Cerebellar nuclear complex (tissue), 1 donor: ENCODE results near the gene SLC12A2.

Experiments
- DNase-seq, 2 experiments: peaks; one replicate each; lab custom pipeline; 2025; lab: John Stamatoyannopoulos, UW

SLC12A2 gene

GRCh38 chr5:128169401-128170017 lies 85.9 kb downstream of the SLC12A2 start:
- no peak for DNase-seq

- no peak for DNase-seq
These were observed 88.5 kb downstream of the SLC12A2 start for GRCh38 chr5:128172102-128172501.

DNA sequence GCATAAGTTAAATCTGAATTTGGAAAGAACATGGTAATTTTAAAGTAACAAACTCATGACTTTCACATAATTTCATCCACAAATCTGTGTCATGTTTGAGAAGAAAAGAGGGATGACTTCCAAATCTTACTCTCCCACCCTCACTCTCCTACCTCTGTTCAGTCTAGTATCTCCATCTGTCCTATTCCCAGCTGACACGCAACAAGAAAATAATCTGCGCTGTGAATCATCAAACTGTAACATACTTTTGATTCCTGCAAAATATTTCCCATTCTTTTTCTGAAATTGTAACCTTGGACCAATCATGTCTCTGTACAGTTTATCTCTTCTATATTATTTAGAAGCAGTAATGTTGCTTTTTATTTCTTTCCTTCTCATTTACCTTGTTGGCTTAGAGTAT lies 91.4 kb downstream of the SLC12A2 start:
- no peak for DNase-seq

DNA sequence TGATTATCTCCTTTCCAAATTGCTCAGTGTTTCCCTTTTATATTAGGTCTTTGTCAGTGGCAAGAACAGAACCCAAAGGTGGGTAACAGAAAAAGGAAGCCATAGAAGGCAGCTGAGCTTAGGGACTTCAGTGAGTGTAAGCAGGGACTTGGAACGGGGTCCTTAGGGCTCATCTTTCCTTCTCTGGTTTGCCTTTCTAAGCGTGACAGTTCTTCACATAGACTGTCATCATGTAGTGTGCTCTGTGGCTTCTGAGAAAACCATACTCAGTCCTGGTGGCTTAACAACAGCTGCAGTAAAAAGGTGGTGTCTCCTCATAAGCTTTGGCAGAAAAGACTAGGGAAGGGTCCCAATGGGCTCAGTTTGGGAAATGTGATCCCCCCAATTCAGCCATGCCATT lies 108.8 kb downstream of the SLC12A2 start:
- no peak for DNase-seq

GRCh38 chr5:128193665-128194390 lies 110.3 kb downstream of the SLC12A2 start:
- no peak for DNase-seq

- no peak for DNase-seq
These were observed 111.8 kb downstream of the SLC12A2 start for GRCh38 chr5:128195316-128195715.

DNA sequence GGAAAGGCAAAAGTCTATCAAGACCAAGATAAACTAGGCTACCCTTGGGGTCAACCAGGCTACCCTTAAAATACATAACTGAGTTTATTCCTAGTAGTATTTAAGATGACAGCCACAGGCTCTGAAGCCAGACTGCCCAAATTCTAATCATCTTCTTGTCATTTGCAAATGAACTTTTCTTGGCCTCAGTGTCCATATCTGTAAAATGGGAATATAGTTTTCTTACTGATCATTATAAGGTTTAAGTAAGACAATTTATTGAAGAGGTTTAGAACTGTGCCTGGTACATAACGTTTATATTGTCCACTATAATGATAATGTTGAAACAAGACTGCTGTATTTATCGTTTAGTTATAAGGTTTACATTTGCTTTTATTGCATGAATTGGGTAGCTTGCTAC lies 112.5 kb downstream of the SLC12A2 start:
- no peak for DNase-seq

DNA sequence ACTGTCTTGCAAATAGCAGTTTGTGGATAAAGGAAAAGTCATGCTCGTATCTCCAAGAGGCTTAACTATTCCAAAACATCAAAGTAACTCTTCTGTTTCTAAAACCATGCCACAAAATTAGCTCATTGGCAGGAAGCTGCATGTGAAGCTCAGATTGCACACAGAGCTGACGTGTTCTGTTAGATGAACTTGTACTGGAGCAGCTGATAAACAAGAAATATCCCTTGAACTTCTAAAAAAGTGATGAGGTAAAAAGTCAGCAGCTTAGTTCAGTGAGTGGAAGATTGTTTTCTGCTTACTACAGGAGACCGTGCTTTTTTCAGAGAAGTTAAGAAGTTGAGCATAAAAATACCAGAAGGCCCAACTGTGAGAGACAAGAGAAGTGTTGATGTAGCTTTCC lies 113.2 kb downstream of the SLC12A2 start:
- DNase-seq = no peak

- no peak for DNase-seq
These were observed 114.4 kb downstream of the SLC12A2 start for GRCh38 chr5:128197896-128198522.

- DNase-seq = no peak
These were observed 115.5 kb downstream of the SLC12A2 start for GRCh38 chr5:128199104-128199503.

DNA sequence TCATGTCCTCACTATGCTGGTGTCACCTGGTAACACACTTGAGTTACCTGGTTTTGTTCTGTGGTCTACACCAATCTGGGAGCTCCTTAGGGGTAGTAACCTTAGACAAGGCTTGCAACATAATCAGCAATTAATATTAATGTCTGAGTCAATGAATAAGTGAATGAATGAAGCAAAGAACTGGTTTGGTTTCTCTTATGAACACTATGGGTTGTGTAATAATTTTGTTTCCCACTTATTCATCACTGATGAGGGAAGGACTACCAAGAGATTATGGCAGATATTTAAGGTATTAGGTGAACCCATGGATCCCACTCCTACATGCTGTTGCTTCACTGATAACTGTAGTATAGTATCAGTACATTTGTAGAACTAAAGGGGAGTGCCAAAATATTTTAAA lies 116.0 kb downstream of the SLC12A2 start:
- DNase-seq = no peak

GRCh38 chr5:128201065-128201926 lies 117.7 kb downstream of the SLC12A2 start:
- DNase-seq = peak in 1 of 2 experiments; percentile 27

DNA sequence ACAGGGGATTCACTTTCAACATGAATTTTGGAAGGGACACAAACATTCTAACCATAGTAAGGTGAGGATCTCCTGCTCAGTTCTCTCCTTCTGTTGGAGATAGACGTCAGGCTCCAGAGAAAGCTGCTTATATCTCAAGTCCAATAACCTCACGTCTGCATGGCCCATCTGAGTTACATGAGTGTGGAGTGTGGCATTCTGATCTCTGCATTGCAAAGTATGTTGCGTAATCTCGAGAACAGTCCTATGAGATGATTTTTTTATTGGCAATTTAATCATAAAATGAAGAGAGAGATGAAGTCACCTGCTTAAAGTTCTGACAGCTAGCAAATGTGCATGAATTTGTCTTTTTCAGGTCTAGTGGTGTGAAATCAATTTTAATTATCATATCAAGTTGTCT lies 118.8 kb downstream of the SLC12A2 start:
- DNase-seq = no peak

DNA sequence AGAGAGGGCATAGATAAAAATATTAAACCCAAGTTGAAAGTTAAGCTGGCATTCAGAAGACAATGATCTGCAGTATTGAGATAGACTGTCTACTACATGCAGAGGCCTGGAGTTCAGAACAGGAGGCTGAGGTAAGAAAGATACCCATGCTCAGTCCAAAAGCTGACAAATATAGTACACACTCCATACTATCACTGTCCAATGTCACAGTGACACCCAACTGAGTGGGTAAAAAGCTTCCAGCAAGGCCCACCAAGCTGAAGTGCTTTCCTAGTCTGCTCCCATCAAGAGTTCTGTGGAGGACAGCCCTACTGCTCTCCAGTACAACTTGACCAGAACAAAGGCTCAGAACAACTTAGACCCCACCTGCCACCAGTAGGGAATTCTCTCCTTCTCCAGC lies 124.9 kb downstream of the SLC12A2 start:
- DNase-seq = no peak

DNA sequence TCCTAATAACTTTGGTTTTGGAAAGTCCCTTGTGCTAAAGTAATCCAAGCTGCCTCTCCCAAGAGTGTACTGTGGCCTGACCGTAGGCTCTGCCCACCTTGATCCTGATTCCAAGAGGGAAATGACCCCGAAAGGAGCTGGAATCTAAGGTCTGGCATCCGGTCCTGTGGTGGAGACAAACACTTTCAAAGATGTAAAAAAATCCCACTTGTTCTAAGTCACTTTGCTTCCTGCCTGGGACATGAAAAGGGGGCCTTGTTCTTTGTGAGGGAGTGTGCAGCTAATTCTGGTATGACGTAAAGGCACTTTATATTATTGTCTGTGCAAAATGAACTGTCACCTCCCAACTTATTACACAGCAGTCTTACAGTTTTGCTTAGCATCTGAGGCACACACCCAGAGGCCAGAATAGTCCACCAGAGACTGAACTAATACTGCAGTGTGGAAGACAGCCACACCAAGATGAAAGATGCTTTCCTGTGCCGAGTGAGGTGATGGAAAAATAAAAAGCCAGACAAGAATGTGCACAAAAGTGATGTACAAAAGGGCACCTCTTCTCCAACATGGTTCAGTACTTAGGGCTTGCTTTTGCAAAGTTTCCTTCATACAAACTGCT lies 128.7 kb downstream of the SLC12A2 start:
- no peak for DNase-seq

DNA sequence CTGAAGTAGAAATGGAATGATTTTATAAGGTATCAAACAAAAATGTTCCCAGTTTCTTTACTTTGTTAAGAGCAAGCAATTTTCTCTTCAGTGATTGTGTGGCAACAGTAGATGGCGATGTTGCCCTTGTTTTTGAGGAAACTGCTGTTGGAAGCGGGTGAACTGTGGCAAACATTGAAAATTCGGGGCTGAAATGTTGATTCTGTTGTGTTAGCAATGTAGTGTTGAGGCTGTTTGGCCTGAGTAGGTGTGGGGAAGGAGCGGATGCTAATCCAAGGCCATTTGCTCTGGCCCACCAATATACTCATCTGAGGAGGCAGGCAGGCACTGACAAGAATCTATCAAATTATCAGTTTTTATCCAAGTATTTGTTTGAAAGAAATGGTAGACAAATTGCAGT lies 129.8 kb downstream of the SLC12A2 start:
- DNase-seq = no peak

DNA sequence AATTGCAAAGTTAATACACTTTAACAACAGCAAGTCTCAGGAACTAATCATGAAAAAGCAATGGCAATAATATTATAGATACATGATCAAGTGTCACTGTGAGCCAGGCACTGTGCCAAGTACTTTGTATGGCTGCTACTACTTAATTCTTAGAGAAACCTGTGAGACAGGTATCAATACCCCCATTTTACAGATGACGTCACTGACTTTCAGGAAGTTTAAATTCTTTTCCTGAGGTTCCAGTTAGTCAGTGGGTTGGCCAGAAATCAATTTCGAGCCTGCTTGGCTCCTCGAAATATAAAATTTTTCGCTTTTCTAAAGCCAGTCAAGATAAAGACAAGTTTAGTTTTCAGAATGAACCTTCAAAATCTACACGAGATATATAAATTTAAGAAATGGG lies 130.3 kb downstream of the SLC12A2 start:
- no peak for DNase-seq

DNA sequence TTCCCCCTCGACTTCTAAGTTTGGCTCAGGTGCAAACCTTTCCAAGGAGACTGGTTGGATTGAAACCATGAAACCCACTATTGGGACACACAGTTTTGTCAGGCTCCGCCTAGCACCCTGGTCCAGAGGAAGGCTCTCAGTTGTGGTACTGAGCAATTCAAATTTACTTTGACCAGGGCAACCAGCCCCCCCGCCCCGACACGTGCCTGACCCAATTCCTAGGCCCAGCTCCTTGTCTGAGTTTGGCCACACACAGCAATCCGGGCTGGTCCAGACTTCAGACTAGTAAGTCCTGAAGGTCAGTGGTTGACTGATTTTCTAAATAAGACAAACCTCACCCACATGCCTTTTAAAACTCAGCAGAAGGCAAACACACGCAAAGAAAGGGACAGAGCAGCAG lies 132.7 kb downstream of the SLC12A2 start:
- DNase-seq = no peak

- DNase-seq = no peak
These were observed 133.4 kb downstream of the SLC12A2 start for GRCh38 chr5:128216860-128217531.

DNA sequence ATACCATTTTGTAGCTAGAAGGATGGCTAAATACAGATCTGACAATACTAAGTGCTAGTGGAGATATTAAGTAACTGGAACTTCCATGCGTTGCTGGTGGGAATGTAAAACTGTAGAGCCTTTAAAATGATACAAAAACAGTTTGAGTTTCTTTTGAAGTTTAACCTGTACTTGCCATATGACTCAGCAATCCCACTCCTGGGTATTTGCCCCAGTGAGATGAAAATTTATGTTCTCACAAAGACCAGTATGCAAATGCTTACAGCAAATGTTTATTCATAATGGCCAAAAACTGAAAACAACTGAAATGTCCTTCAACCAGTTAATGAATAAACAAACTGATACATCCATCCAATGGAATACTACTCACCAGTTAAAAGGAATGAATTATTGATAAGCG lies 137.3 kb downstream of the SLC12A2 start:
- DNase-seq = no peak

DNA sequence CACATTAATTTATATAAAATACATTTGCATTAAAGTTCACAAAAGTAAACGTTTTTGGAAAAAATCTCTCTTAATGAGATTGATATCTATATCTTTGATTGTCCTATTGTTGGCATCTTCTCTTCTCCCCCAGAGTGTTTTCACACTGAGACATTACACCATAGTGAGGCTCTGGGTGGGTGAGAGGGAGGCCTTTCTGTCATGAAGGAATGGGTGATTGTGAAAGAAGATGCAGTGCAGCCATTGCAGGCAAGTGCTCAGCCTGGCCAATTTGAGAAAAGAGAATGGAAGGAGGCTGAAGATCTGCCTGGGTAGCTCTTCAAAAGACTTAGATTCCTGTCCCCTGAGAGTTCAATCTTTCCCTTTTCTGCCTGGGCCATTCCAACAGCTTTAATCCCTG lies 140.8 kb downstream of the SLC12A2 start:
- DNase-seq = no peak
